HepG2 (cell line): ENCODE data around the gene FKBP5. TPM values are rescaled to one million over a fixed set of nuclear protein-coding genes. Genes with fewer than 3 reads are reported as not detected.

Source experiments
- CREM ChIP-seq, 2 experiments: sonication (generic) in 1 of 2; formaldehyde crosslinking in 1 of 2; IDR thresholded peaks; 2 replicates each; pipeline versions ENCODE4 v1.4.0 to v1.6.1; 2016 to 2020; ENCODE audit warnings: antibody characterized with exemption in 1 of 2, mild to moderate bottlenecking in 1 of 2, missing genetic modification reagents in 1 of 2
- EP300 ChIP-seq, 3 experiments: sonication (generic) in 1 of 3; formaldehyde crosslinking in 1 of 3; IDR thresholded peaks; 2 replicates each; pipeline versions ENCODE4 v1.5.1 to v1.6.1; 2011 to 2020; ENCODE audit warnings: low read depth in 2 of 3, low read length in 2 of 3, borderline replicate concordance in 1 of 3, improper control_type of control experiment in 1 of 3, mild to moderate bottlenecking in 1 of 3, missing genetic modification reagents in 1 of 3, moderate library complexity in 1 of 3
- KAT7 ChIP-seq: IDR thresholded peaks from 2 replicates; pipeline ENCODE4 v1.6.1; 2018; ENCODE audit warnings: borderline replicate concordance, missing compliant biosample characterization
- NCOA2 ChIP-seq: sonication (generic); formaldehyde crosslinking; IDR thresholded peaks from 2 replicates; pipeline ENCODE4 v1.8.0; 2022; ENCODE audit warnings: inconsistent platforms
- NR2F6 ChIP-seq, 2 experiments: IDR thresholded peaks; 2 replicates each; pipeline ENCODE4 v1.6.1; 2016; ENCODE audit warnings: antibody characterized with exemption in 1 of 2, mild to moderate bottlenecking in 1 of 2
- PCBP2 ChIP-seq: fragments of 200-400 bp; formaldehyde crosslinking; optimal IDR thresholded peaks from 2 replicates; pipeline ENCODE3; 2018; ENCODE audit warnings: low read length, low read depth; ENCODE audit not compliant: poor library complexity, severe bottlenecking
- PHF5A ChIP-seq: IDR thresholded peaks from one replicate; pipeline ENCODE4 v1.6.1; 2018; ENCODE audit warnings: low read depth, missing genetic modification reagents; ENCODE audit not compliant: unreplicated experiment
- SMAD1 ChIP-seq: sonication (generic); formaldehyde crosslinking; IDR thresholded peaks from 2 replicates; pipeline ENCODE4 v1.4.0; 2020; ENCODE audit warnings: missing genetic modification reagents, low read depth, mild to moderate bottlenecking, borderline replicate concordance
- ZNF235 ChIP-seq: sonication (generic); formaldehyde crosslinking; IDR thresholded peaks from 2 replicates; pipeline ENCODE4 v1.8.1; 2023; ENCODE audit warnings: mild to moderate bottlenecking, missing genetic modification reagents, borderline replicate concordance
- ZNF569 ChIP-seq: sonication (generic); formaldehyde crosslinking; IDR thresholded peaks from 2 replicates; pipeline ENCODE4 v1.5.0; 2020; ENCODE audit warnings: mild to moderate bottlenecking, missing genetic modification reagents, moderate library complexity, borderline replicate concordance
- ZNF598 ChIP-seq: sonication (generic); formaldehyde crosslinking; IDR thresholded peaks from 2 replicates; pipeline ENCODE4 v1.5.1; 2020; ENCODE audit warnings: mild to moderate bottlenecking, missing genetic modification reagents, borderline replicate concordance
- polyA plus RNA-seq, 8 experiments: library from polyadenylated mRNA; depleted of rRNA in 3 of 8; stranded (reverse) in 7 of 8; unstranded in 1 of 8; fragments of >200 nt; fragmentation: Illumina TruSeq in 4 of 8; extraction: Trizol in 4 of 8; gene quantifications; 2 replicates each; pipeline versions ENCODE4 v1.2.1 to v1.2.3, GENCODE V29; 2011 to 2016; ENCODE audit warnings: low read depth in 4 of 8, missing spikeins in 1 of 8, mixed read lengths in 1 of 8; ENCODE audit not compliant: insufficient read depth in 1 of 8
- total RNA-seq, 5 experiments: library from RNA; depleted of rRNA; stranded (reverse); fragments of >200 nt; fragmentation: Illumina TruSeq; extraction: Trizol; gene quantifications; 2 replicates each; pipeline ENCODE4 v1.2.3, GENCODE V29; 2016; ENCODE audit warnings: low read depth in 1 of 5
- TF ChIP-seq, protein P1 (sequence below): sonication (generic); formaldehyde crosslinking; IDR thresholded peaks from 2 replicates; pipeline ENCODE4 v1.8.0; 2022; ENCODE audit warnings: mild to moderate bottlenecking, missing genetic modification reagents; ENCODE audit not compliant: insufficient replicate concordance
- TF ChIP-seq, protein P2 (sequence below): IDR thresholded peaks from 2 replicates; pipeline ENCODE4 v1.6.1; 2016; ENCODE audit warnings: mild to moderate bottlenecking, missing biosample characterization, missing genetic modification reagents
- TF ChIP-seq, protein P3 (sequence below): sonication (generic); formaldehyde crosslinking; IDR thresholded peaks from 2 replicates; pipeline ENCODE4 v1.4.0; 2020; ENCODE audit warnings: missing genetic modification reagents, low read depth, mild to moderate bottlenecking, borderline replicate concordance
- TF ChIP-seq, protein P4 (sequence below): sonication (generic); formaldehyde crosslinking; IDR thresholded peaks from 2 replicates; pipeline ENCODE4 v1.4.0; 2020; ENCODE audit warnings: missing genetic modification reagents
- TF ChIP-seq, protein P5 (sequence below): IDR thresholded peaks from 2 replicates; pipeline ENCODE4 v1.6.1; 2016; ENCODE audit warnings: mild to moderate bottlenecking
- TF ChIP-seq, protein P6 (sequence below): sonication (generic); formaldehyde crosslinking; IDR thresholded peaks from 2 replicates; pipeline ENCODE4 v1.5.0; 2020; ENCODE audit warnings: missing genetic modification reagents

FKBP5 gene
- total and polyA plus RNA-seq, 2 of the 13 experiments (the other 11 are each of a cell fraction or from before 2014, with no cell fraction given): 8.0 to 17.4 TPM

DNA sequence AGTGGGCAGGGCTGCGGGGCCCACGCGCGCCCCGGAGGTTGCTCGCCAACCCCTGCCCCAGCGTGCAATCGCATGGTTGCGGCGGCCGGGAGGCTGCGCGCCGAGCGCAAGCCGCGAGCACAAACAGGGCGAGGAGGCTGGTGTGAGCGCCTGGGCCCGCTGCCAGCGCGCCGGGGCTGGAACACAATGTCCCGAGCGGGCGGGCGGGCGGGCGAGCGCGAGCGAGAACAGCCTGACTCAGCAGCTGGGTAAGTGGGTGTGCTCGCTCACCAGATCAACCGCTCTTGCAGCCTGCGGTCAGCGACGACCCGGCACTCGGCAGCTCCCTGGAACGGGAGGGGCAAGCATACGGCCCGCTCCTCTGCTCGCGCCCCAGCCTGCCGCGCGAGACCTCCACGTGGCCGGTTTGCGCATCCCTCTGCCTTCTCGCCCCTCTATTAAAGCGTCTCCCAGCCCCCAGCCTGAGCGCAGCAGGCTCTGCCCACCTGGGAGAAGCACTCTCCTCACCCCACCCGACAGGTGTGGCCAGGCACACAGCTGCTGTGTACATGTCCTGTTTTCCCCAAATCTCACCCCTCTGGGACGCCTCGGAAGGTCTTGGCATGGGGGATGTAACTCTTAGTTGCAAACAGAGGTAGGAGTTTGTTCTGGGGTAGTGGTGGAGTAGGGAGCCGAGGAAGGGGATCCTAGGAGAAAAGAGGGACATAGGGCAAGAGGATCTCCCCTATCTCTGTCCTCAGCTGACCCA, 39.4 kb upstream of the FKBP5 start (continued):
- TF ChIP-seq CREM (IDR thresholded peaks at IDR 0.05) (no peak), CREM (CRISPR knock-in tag; IDR thresholded peaks at IDR 0.05) (no peak), NCOA2 (CRISPR knock-in tag) (peak; percentile 31; the same call in 1 of the 2 replicates), PHF5A (CRISPR knock-in tag) (no peak), ZNF235 (CRISPR knock-in tag) (no peak), KAT7 (CRISPR knock-in tag) (peak; percentile 64; the same call in 1 of the 2 replicates), SMAD1 (CRISPR knock-in tag) (no peak), NR2F6 (IDR thresholded peaks at IDR 0.05) (no peak), NR2F6 (CRISPR knock-in tag; IDR thresholded peaks at IDR 0.05) (0 out of 2 replicates have a peak, but pooled peaks have one; percentile 25), PCBP2 (no peak), ZNF569 (no peak), ZNF598 (no peak), EP300 (IDR thresholded peaks at IDR 0.05; ENCODE audit: low read depth in 2 of 2, low read length in 2 of 2) (peak in 1 of 2 experiments; percentile 47; a peak in 1 of 4 replicates), EP300 (CRISPR knock-in tag; IDR thresholded peaks at IDR 0.05; ENCODE audit: borderline replicate concordance) (no peak)
- TF ChIP-seq, protein P1, sequence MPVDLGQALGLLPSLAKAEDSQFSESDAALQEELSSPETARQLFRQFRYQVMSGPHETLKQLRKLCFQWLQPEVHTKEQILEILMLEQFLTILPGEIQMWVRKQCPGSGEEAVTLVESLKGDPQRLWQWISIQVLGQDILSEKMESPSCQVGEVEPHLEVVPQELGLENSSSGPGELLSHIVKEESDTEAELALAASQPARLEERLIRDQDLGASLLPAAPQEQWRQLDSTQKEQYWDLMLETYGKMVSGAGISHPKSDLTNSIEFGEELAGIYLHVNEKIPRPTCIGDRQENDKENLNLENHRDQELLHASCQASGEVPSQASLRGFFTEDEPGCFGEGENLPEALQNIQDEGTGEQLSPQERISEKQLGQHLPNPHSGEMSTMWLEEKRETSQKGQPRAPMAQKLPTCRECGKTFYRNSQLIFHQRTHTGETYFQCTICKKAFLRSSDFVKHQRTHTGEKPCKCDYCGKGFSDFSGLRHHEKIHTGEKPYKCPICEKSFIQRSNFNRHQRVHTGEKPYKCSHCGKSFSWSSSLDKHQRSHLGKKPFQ: peak; percentile 39
- TF ChIP-seq, protein P2, sequence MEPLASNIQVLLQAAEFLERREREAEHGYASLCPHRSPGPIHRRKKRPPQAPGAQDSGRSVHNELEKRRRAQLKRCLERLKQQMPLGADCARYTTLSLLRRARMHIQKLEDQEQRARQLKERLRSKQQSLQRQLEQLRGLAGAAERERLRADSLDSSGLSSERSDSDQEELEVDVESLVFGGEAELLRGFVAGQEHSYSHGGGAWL: peak; percentile 56; the same call in 1 of the 2 replicates
- TF ChIP-seq, protein P3, sequence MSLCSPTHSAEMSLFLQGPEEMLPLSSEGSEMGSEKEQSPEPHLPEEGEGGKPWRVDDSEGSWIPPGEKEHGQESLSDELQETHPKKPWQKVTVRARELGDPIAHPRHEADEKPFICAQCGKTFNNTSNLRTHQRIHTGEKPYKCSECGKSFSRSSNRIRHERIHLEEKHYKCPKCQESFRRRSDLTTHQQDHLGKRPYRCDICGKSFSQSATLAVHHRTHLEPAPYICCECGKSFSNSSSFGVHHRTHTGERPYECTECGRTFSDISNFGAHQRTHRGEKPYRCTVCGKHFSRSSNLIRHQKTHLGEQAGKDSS (CRISPR knock-in tag): no peak; the same call in 1 of the 2 replicates
- TF ChIP-seq, protein P4, sequence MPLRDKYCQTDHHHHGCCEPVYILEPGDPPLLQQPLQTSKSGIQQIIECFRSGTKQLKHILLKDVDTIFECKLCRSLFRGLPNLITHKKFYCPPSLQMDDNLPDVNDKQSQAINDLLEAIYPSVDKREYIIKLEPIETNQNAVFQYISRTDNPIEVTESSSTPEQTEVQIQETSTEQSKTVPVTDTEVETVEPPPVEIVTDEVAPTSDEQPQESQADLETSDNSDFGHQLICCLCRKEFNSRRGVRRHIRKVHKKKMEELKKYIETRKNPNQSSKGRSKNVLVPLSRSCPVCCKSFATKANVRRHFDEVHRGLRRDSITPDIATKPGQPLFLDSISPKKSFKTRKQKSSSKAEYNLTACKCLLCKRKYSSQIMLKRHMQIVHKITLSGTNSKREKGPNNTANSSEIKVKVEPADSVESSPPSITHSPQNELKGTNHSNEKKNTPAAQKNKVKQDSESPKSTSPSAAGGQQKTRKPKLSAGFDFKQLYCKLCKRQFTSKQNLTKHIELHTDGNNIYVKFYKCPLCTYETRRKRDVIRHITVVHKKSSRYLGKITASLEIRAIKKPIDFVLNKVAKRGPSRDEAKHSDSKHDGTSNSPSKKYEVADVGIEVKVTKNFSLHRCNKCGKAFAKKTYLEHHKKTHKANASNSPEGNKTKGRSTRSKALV (CRISPR knock-in tag): peak; percentile 99
- TF ChIP-seq, protein P5, sequence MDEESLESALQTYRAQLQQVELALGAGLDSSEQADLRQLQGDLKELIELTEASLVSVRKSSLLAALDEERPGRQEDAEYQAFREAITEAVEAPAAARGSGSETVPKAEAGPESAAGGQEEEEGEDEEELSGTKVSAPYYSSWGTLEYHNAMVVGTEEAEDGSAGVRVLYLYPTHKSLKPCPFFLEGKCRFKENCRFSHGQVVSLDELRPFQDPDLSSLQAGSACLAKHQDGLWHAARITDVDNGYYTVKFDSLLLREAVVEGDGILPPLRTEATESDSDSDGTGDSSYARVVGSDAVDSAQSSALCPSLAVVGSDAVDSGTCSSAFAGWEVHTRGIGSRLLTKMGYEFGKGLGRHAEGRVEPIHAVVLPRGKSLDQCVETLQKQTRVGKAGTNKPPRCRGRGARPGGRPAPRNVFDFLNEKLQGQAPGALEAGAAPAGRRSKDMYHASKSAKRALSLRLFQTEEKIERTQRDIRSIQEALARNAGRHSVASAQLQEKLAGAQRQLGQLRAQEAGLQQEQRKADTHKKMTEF (CRISPR knock-in tag): peak; percentile 81
- TF ChIP-seq, protein P6, sequence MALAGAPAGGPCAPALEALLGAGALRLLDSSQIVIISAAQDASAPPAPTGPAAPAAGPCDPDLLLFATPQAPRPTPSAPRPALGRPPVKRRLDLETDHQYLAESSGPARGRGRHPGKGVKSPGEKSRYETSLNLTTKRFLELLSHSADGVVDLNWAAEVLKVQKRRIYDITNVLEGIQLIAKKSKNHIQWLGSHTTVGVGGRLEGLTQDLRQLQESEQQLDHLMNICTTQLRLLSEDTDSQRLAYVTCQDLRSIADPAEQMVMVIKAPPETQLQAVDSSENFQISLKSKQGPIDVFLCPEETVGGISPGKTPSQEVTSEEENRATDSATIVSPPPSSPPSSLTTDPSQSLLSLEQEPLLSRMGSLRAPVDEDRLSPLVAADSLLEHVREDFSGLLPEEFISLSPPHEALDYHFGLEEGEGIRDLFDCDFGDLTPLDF (CRISPR knock-in tag): peak; percentile 32; the same call in 1 of the 2 replicates
